RWPE2 (cell line): ENCODE results near the gene RPL41.

Experiments
- ATAC-seq: fragments of 200-7000 bp; cut with Tn5 transposase; 3 replicates; pipeline ENCODE4 v1.9.1; 2021; ENCODE audit warnings: low read depth
- DNase-seq: peaks from one replicate; pipeline ENCODE4 v3.0.0-alpha.2; 2020; ENCODE audit warnings: low spot score
- H3K27ac ChIP-seq: fragments of 450-650 bp; 2 replicates; pipeline ENCODE4 v1.5.1; 2017; ENCODE audit warnings: mild to moderate bottlenecking; ENCODE audit not compliant: poor library complexity, severe bottlenecking
- H3K27me3 ChIP-seq: fragments of 250-450 bp; sonication (Bioruptor Pico); 2 replicates; pipeline ENCODE4 v1.5.1; 2021; ENCODE audit warnings: mild to moderate bottlenecking, moderate library complexity; ENCODE audit not compliant: insufficient read depth, poor library complexity, severe bottlenecking
- H3K36me3 ChIP-seq: fragments of 250-450 bp; sonication (Bioruptor Pico); 2 replicates; pipeline ENCODE4 v1.5.1; 2020; ENCODE audit warnings: low read depth, mild to moderate bottlenecking, moderate library complexity
- H3K4me1 ChIP-seq: fragments of 250-450 bp; sonication (Bioruptor Pico); 2 replicates; pipeline ENCODE4 v1.5.1; 2021; ENCODE audit warnings: mild to moderate bottlenecking, moderate library complexity; ENCODE audit not compliant: insufficient read depth, poor library complexity, severe bottlenecking
- H3K4me3 ChIP-seq: fragments of 250-450 bp; sonication (Bioruptor Pico); 2 replicates; pipeline ENCODE4 v1.5.1; 2021; ENCODE audit warnings: mild to moderate bottlenecking, moderate library complexity; ENCODE audit not compliant: severe bottlenecking
- H3K9me3 ChIP-seq: fragments of 250-450 bp; sonication (Bioruptor Pico); 2 replicates; pipeline ENCODE4 v1.5.1; 2021; ENCODE audit warnings: mild to moderate bottlenecking, moderate library complexity; ENCODE audit not compliant: severe bottlenecking
- TF ChIP-seq, protein P1 (sequence below): fragments of 450-650 bp; IDR thresholded peaks from one replicate; pipeline ENCODE4 v1.5.1; 2017; ENCODE audit warnings: mild to moderate bottlenecking, moderate library complexity; ENCODE audit not compliant: poor library complexity, severe bottlenecking

The RPL41 gene

GRCh38 chr12:56104815-56105608 lies 11.4 kb upstream of the RPL41 start:
- Histone ChIP-seq H3K9me3 (no peaks in the 10 kb centered on the region), H3K36me3 (peaks cover 53% of the 10 kb centered on the region), H3K4me1 (peaks cover 8% of the 10 kb centered on the region), H3K27me3 (no peaks in the 10 kb centered on the region), H3K4me3 (peak overlapping the region; percentile 77), H3K27ac (peak overlapping the region; percentile 69)
- ATAC-seq = peak; percentile 2; the same call in 2 of the 3 replicates
- DNase-seq = peak; percentile 62
- TF ChIP-seq, protein P1, sequence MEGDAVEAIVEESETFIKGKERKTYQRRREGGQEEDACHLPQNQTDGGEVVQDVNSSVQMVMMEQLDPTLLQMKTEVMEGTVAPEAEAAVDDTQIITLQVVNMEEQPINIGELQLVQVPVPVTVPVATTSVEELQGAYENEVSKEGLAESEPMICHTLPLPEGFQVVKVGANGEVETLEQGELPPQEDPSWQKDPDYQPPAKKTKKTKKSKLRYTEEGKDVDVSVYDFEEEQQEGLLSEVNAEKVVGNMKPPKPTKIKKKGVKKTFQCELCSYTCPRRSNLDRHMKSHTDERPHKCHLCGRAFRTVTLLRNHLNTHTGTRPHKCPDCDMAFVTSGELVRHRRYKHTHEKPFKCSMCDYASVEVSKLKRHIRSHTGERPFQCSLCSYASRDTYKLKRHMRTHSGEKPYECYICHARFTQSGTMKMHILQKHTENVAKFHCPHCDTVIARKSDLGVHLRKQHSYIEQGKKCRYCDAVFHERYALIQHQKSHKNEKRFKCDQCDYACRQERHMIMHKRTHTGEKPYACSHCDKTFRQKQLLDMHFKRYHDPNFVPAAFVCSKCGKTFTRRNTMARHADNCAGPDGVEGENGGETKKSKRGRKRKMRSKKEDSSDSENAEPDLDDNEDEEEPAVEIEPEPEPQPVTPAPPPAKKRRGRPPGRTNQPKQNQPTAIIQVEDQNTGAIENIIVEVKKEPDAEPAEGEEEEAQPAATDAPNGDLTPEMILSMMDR = peak; percentile 13

- ATAC-seq (no peak), DNase-seq (no peak)
- no peaks in the 10 kb centered on the region for H3K27me3 ChIP-seq
- peaks cover 55% of the 10 kb centered on the region for H3K36me3 ChIP-seq
- peak overlapping the region; percentile 77 for H3K4me3 ChIP-seq
- peak overlapping the region; percentile 69 for H3K27ac ChIP-seq
- TF ChIP-seq, protein P1 = no peak
- no peaks in the 10 kb centered on the region for H3K9me3 ChIP-seq
- peaks cover 11% of the 10 kb centered on the region for H3K4me1 ChIP-seq
These were observed 10.9 kb upstream of the RPL41 start for GRCh38 chr12:56105609-56105902.

- H3K4me1 ChIP-seq = peaks cover 11% of the 10 kb centered on the region
- H3K9me3 ChIP-seq = no peaks in the 10 kb centered on the region
- DNase-seq (no peak), ATAC-seq (no peak)
- no peak overlapping the region for H3K4me3 ChIP-seq
- H3K27me3 ChIP-seq = no peaks in the 10 kb centered on the region
- no peak overlapping the region for H3K27ac ChIP-seq
- TF ChIP-seq, protein P1 = no peak
- H3K36me3 ChIP-seq = peaks cover 72% of the 10 kb centered on the region
These were observed 9.2 kb upstream of the RPL41 start for GRCh38 chr12:56107242-56107641.

DNA sequence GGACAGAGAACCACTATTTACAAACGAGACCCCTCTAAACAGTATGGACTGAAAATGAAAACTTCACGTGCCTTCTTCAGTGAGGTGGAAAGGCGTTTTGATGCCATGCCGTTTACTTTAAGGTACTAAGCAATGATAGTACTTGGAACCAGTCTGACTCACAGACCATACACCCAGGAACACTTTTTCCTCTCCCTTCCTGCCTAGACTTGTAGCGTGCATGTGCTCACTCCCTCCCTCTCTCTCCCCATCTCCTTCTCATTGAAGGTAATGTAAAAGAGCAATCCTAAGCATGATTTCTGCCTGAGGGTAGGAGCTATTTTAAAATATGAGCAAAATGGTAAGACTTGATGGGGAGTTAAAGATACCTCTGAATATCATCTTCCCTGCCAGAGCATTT lies 5.9 kb upstream of the RPL41 start:
- Histone ChIP-seq H3K36me3 (peaks cover 72% of the 10 kb centered on the region), H3K27ac (peak overlapping the region; percentile 28), H3K4me1 (peaks cover 16% of the 10 kb centered on the region), H3K9me3 (no peaks in the 10 kb centered on the region), H3K27me3 (no peaks in the 10 kb centered on the region), H3K4me3 (no peak overlapping the region)
- DNase-seq (no peak), ATAC-seq (peak; percentile 75)
- TF ChIP-seq, protein P1 = no peak

- ATAC-seq = no peak
- Histone ChIP-seq H3K36me3 (peaks cover 50% of the 10 kb centered on the region), H3K9me3 (no peaks in the 10 kb centered on the region), H3K27me3 (no peaks in the 10 kb centered on the region), H3K27ac (peak overlapping the region; percentile 89), H3K4me3 (no peak overlapping the region), H3K4me1 (peaks cover 13% of the 10 kb centered on the region)
- DNase-seq = no peak
- TF ChIP-seq, protein P1 = no peak
These were observed 2.3 kb upstream of the RPL41 start for GRCh38 chr12:56114084-56114483.
